ENCODE results near the gene PDGFD. TPM values are rescaled to one million over a fixed set of nuclear protein-coding genes. Genes with fewer than 3 reads are reported as not detected.

Gene PDGFD
- polyA plus RNA-seq, 1 donor (not counting 4 experiments of a cell fraction or from before 2014, with no cell fraction given) = 0.28 TPM

DNA sequence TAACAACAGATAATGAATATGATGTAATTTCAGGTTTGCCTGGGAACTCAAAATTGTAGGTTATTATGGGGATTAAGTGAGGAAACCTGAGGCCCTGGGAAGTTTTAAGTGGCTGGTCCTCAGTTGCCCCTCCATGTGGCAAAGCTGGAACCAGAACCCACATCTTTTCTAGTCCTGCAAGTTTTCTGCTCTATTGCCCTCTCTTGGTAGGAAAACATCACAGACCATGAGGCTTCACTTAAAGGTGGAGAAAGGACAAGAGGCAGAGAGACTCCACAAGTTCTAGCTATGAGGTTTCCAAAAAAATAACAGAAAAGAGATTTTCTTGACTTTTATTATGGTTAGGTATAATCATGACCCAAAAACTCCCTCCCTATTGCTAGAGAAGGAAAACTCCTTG is 243.0 kb downstream of the PDGFD start:
- no peaks in the 10 kb centered on the region for H3K9me1 ChIP-seq (ENCODE audit: control insufficient read depth, extremely low read depth, insufficient read depth, low read length)
- H3K27me3 ChIP-seq (ENCODE audit: control insufficient read depth, extremely low read depth, insufficient read depth, low read length) = no peaks in the 10 kb centered on the region
- H3K27ac ChIP-seq (ENCODE audit: control insufficient read depth, insufficient read depth, low read length) = no peak overlapping the region
- TF ChIP-seq EZH2 (IDR thresholded peaks at IDR 0.05; ENCODE audit: low read length) = no peak
- TF ChIP-seq, protein P1, sequence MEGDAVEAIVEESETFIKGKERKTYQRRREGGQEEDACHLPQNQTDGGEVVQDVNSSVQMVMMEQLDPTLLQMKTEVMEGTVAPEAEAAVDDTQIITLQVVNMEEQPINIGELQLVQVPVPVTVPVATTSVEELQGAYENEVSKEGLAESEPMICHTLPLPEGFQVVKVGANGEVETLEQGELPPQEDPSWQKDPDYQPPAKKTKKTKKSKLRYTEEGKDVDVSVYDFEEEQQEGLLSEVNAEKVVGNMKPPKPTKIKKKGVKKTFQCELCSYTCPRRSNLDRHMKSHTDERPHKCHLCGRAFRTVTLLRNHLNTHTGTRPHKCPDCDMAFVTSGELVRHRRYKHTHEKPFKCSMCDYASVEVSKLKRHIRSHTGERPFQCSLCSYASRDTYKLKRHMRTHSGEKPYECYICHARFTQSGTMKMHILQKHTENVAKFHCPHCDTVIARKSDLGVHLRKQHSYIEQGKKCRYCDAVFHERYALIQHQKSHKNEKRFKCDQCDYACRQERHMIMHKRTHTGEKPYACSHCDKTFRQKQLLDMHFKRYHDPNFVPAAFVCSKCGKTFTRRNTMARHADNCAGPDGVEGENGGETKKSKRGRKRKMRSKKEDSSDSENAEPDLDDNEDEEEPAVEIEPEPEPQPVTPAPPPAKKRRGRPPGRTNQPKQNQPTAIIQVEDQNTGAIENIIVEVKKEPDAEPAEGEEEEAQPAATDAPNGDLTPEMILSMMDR (optimal IDR thresholded peaks at IDR 0.05 in 1 of 3, IDR thresholded peaks at IDR 0.05 in 1 of 3, conservative IDR thresholded peaks at IDR 0.05 in 1 of 3; ENCODE audit: extremely low read depth in 1 of 3, insufficient read depth in 2 of 3, low read length in 3 of 3) = no peak
- FAIRE-seq = no peak
- no peak overlapping the region for H3K9ac ChIP-seq (ENCODE audit: control insufficient read depth, extremely low read depth, insufficient read depth, low read length)
- dilution Hi-C loops (cut with MboI; ENCODE audit: extremely low pct_ligation_motif_present, low sequenced_read_pairs) = no loop called here
- no peaks in the 10 kb centered on the region for H3K79me2 ChIP-seq (ENCODE audit: control insufficient read depth, insufficient read depth, low read length)
- no peaks in the 10 kb centered on the region for H3K36me3 ChIP-seq (ENCODE audit: control insufficient read depth in 2 of 2, extremely low read depth in 1 of 2, insufficient read depth in 2 of 2, low read length in 2 of 2)
- no peak overlapping the region for H3K4me3 ChIP-seq (ENCODE audit: control insufficient read depth in 2 of 3, extremely low read depth in 1 of 3, insufficient read depth in 2 of 3, low read depth in 1 of 3, low read length in 3 of 3)
- DNase-seq (ENCODE audit: low read depth, low spot score) = no peak
- H3K4me1 ChIP-seq (ENCODE audit: control insufficient read depth, extremely low read depth, insufficient read depth, low read length) = peaks cover 10% of the 10 kb centered on the region
- no peak overlapping the region for H2AFZ ChIP-seq (ENCODE audit: control insufficient read depth, low read length)
- no peaks in the 10 kb centered on the region for H4K20me1 ChIP-seq (ENCODE audit: control insufficient read depth, extremely low read depth, insufficient read depth, low read length)
- no peak overlapping the region for H3K4me2 ChIP-seq (ENCODE audit: control insufficient read depth, extremely low read depth, insufficient read depth, low read depth, low read length)
- no peaks in the 10 kb centered on the region for H3K9me3 ChIP-seq (ENCODE audit: control insufficient read depth, low read depth, low read length)

DNA sequence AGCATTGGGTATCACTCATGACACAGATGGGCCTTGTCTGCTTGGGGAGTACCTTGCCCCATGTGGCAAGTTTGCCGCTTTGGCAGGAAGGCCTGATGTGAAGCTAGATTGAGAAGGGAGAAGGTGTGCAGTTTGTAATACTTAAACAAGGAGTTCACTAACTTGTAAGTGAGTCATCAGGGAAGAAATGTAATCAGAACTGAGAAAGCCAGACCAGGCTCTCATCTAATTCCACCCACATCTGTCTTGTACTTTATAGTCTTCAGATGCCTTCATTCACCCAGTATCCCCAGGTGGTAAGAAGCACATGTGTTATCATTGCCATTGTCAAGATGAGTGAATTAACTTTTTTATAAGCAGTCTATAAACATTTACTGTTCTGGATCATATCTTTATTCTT is 243.5 kb downstream of the PDGFD start:
- TF ChIP-seq, protein P1 (optimal IDR thresholded peaks at IDR 0.05 in 1 of 3, IDR thresholded peaks at IDR 0.05 in 1 of 3, conservative IDR thresholded peaks at IDR 0.05 in 1 of 3; ENCODE audit: extremely low read depth in 1 of 3, insufficient read depth in 2 of 3, low read length in 3 of 3) = no peak
- no peak for TF ChIP-seq EZH2 (IDR thresholded peaks at IDR 0.05; ENCODE audit: low read length)
- Histone ChIP-seq H3K79me2 (ENCODE audit: control insufficient read depth, insufficient read depth, low read length) (no peaks in the 10 kb centered on the region), H3K9me3 (ENCODE audit: control insufficient read depth, low read depth, low read length) (no peaks in the 10 kb centered on the region), H3K9ac (ENCODE audit: control insufficient read depth, extremely low read depth, insufficient read depth, low read length) (no peak overlapping the region), H3K4me1 (ENCODE audit: control insufficient read depth, extremely low read depth, insufficient read depth, low read length) (peaks cover 10% of the 10 kb centered on the region), H2AFZ (ENCODE audit: control insufficient read depth, low read length) (no peak overlapping the region), H3K27me3 (ENCODE audit: control insufficient read depth, extremely low read depth, insufficient read depth, low read length) (no peaks in the 10 kb centered on the region), H3K27ac (ENCODE audit: control insufficient read depth, insufficient read depth, low read length) (no peak overlapping the region), H3K4me3 (ENCODE audit: control insufficient read depth in 2 of 3, extremely low read depth in 1 of 3, insufficient read depth in 2 of 3, low read depth in 1 of 3, low read length in 3 of 3) (no peak overlapping the region), H4K20me1 (ENCODE audit: control insufficient read depth, extremely low read depth, insufficient read depth, low read length) (no peaks in the 10 kb centered on the region), H3K36me3 (ENCODE audit: control insufficient read depth in 2 of 2, extremely low read depth in 1 of 2, insufficient read depth in 2 of 2, low read length in 2 of 2) (no peaks in the 10 kb centered on the region), H3K9me1 (ENCODE audit: control insufficient read depth, extremely low read depth, insufficient read depth, low read length) (no peaks in the 10 kb centered on the region), H3K4me2 (ENCODE audit: control insufficient read depth, extremely low read depth, insufficient read depth, low read depth, low read length) (no peak overlapping the region)
- dilution Hi-C loops (cut with MboI; ENCODE audit: extremely low pct_ligation_motif_present, low sequenced_read_pairs) = no loop called here
- FAIRE-seq (peak; percentile 17), DNase-seq (ENCODE audit: low read depth, low spot score) (no peak)
